PC-3 (cell line): ENCODE data around the gene ACTL10.

Source experiments
- EZH2phosphoT487 ChIP-seq: fragments of 300-600 bp; sonication (generic); IDR thresholded peaks from 2 replicates; pipeline ENCODE4 v1.6.1; 2018; ENCODE audit warnings: mild to moderate bottlenecking, antibody characterized with exemption, low read length, borderline replicate concordance
- TF ChIP-seq, protein P1 (sequence below): fragments of 300-600 bp; sonication (generic); conservative IDR thresholded peaks from 2 replicates; pipeline ENCODE4 v1.5.1; 2017; ENCODE audit warnings: antibody characterized with exemption, low read depth, mild to moderate bottlenecking, low read length

DNA sequence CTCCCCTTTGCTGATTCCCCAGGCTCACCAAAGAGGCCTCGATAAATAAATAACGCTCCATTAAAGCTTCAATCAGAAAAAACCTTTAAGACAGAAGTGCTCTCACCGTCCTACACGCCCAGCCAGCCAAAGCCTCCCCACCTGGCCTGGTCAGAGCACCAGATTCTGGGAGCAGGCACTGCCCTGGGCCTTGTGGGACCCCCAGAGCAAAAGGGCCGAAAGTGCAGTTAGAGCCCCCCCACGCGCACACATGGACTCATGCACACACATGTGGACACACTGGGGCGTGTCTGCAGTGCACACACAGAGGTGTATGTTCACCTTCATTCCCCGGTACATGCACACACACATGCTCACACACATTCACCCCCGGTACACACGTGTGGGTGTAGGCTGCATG, 9.4 kb downstream of the ACTL10 start:
- TF ChIP-seq EZH2phosphoT487: no peak
- TF ChIP-seq, protein P1, sequence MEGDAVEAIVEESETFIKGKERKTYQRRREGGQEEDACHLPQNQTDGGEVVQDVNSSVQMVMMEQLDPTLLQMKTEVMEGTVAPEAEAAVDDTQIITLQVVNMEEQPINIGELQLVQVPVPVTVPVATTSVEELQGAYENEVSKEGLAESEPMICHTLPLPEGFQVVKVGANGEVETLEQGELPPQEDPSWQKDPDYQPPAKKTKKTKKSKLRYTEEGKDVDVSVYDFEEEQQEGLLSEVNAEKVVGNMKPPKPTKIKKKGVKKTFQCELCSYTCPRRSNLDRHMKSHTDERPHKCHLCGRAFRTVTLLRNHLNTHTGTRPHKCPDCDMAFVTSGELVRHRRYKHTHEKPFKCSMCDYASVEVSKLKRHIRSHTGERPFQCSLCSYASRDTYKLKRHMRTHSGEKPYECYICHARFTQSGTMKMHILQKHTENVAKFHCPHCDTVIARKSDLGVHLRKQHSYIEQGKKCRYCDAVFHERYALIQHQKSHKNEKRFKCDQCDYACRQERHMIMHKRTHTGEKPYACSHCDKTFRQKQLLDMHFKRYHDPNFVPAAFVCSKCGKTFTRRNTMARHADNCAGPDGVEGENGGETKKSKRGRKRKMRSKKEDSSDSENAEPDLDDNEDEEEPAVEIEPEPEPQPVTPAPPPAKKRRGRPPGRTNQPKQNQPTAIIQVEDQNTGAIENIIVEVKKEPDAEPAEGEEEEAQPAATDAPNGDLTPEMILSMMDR: no peak
